GM12878 (cell line): ENCODE results near the gene USP12. TPM values are rescaled to one million over a fixed set of nuclear protein-coding genes. Genes with fewer than 3 reads are reported as not detected.
A peak's percentile ranks its signal among the peaks of the same experiment; 100 is the strongest.

Experiments used
- ATAC-seq: fragments of 200-7000 bp; cut with Tn5 transposase; 3 replicates; pipeline ENCODE4 v1.9.1; 2020; ENCODE audit warnings: mild to moderate bottlenecking, moderate library complexity
- BruUV-seq: library from RNA; stranded (reverse); fragments of 400-500 nt; replicated peaks from 2 replicates; lab custom pipeline; 2021; lab: Mats Ljungman, UMichigan
- CTCF ChIA-PET: fragments of 300-600 bp; sonication (Branson Sonifier 250); formaldehyde crosslinking; extraction: SDS; loops from one replicate; lab custom pipeline; 2021; ENCODE audit warnings: inconsistent platforms; lab: Yijun Ruan, JAX
- POLR2A ChIA-PET: fragments of 350-600 bp; formaldehyde crosslinking; extraction: SDS; loops from one replicate; lab custom pipeline; 2021; ENCODE audit warnings: inconsistent platforms; lab: Charles Lee
- RAD21 ChIA-PET: fragments of 300-600 bp; sonication (Branson Sonifier 250); formaldehyde crosslinking; loops from one replicate; lab custom pipeline; 2023; ENCODE audit warnings: antibody characterized with exemption; ENCODE audit not compliant: unreplicated experiment; lab: Charles Lee
- SMC1A ChIA-PET: fragments of 300-600 bp; sonication (Branson Sonifier 250); formaldehyde crosslinking; loops from one replicate; lab custom pipeline; 2023; ENCODE audit not compliant: unreplicated experiment, uncharacterized antibody; lab: Charles Lee
- DNase-seq: peaks from one replicate; pipeline ENCODE4 v3.0.0-alpha.2; 2011; ENCODE audit warnings: low read depth, low spot score
- FAIRE-seq: peaks from 3 replicates; lab custom pipeline; 2011; peaks lifted over from hg19 to GRCh38; lab: Jason Lieb, UNC
- H2AFZ ChIP-seq: 2 replicates; pipeline ENCODE4 v1.6.0; 2011; ENCODE audit warnings: low read depth, low read length, control low read depth; ENCODE audit not compliant: control insufficient read depth
- H3K27ac ChIP-seq: 2 replicates; pipeline ENCODE4 v1.5.1; 2011; ENCODE audit warnings: control low read depth; ENCODE audit not compliant: control insufficient read depth, insufficient read depth
- H3K27me3 ChIP-seq, 2 experiments: replicated peaks in 1 of 2; 2 replicates each; pipeline versions ENCODE4 v1.6.0 to v1.6.1; 2011; ENCODE audit warnings: low read length in 1 of 2; ENCODE audit not compliant: control insufficient read depth in 2 of 2, insufficient read depth in 2 of 2
- H3K36me3 ChIP-seq, 2 experiments: 2 replicates each; pipeline ENCODE4 v1.5.1; 2011; ENCODE audit warnings: low read length in 1 of 2; ENCODE audit not compliant: control insufficient read depth in 2 of 2, insufficient read depth in 2 of 2
- H3K4me1 ChIP-seq: 2 replicates; pipeline ENCODE4 v1.6.1; 2011; ENCODE audit warnings: mild to moderate bottlenecking, low read length, moderate library complexity, mixed read lengths; ENCODE audit not compliant: control insufficient read depth, insufficient read depth
- H3K4me2 ChIP-seq: 2 replicates; pipeline ENCODE4 v1.6.0; 2011; ENCODE audit warnings: control low read depth; ENCODE audit not compliant: control insufficient read depth, insufficient read depth
- H3K4me3 ChIP-seq: fragments of 200-600 bp; sonication (generic); 2 replicates; pipeline ENCODE4 v1.5.1; 2016
- H3K79me2 ChIP-seq: 2 replicates; pipeline ENCODE4 v1.6.0; 2011; ENCODE audit warnings: low read length; ENCODE audit not compliant: control insufficient read depth, insufficient read depth
- H3K9ac ChIP-seq: 2 replicates; pipeline ENCODE4 v1.8.0; 2011; ENCODE audit warnings: low read length, control low read depth, mixed read lengths; ENCODE audit not compliant: control insufficient read depth, insufficient read depth
- H3K9me3 ChIP-seq: replicated peaks from 3 replicates; pipeline ENCODE4 v1.5.1; 2011; ENCODE audit warnings: mild to moderate bottlenecking, low read length; ENCODE audit not compliant: control insufficient read depth, insufficient read depth
- H4K20me1 ChIP-seq: 2 replicates; pipeline ENCODE4 v1.6.0; 2011; ENCODE audit not compliant: control insufficient read depth, insufficient read depth
- BCL3 ChIP-seq: IDR thresholded peaks from 2 replicates; pipeline ENCODE4 v1.6.1; 2011; ENCODE audit warnings: borderline replicate concordance, low read depth, mild to moderate bottlenecking, moderate library complexity, low read length; ENCODE audit not compliant: insufficient read depth, poor library complexity, severe bottlenecking
- CTCF ChIP-seq, 3 experiments: IDR thresholded peaks in 2 of 3; conservative IDR thresholded peaks in 1 of 3; 2 replicates each; pipeline ENCODE4 v1.5.1; 2011; ENCODE audit warnings: low read depth in 3 of 3, low read length in 3 of 3, mild to moderate bottlenecking in 3 of 3, control low read depth in 2 of 3, moderate library complexity in 2 of 3, inconsistent platforms in 1 of 3, mixed read lengths in 1 of 3; ENCODE audit not compliant: control insufficient read depth in 2 of 3, insufficient read depth in 1 of 3; ENCODE audit errors: extremely low read depth in 1 of 3
- ESRRA ChIP-seq: IDR thresholded peaks from 2 replicates; pipeline ENCODE4 v1.6.1; 2012; ENCODE audit warnings: mild to moderate bottlenecking, low read length, improper control_type of control experiment
- FOXM1 ChIP-seq: IDR thresholded peaks from 2 replicates; pipeline ENCODE4 v1.6.1; 2012; ENCODE audit warnings: low read depth, mild to moderate bottlenecking, inconsistent platforms, low read length, moderate library complexity
- IRF4 ChIP-seq: IDR thresholded peaks from 2 replicates; pipeline ENCODE4 v1.6.1; 2011; ENCODE audit warnings: low read depth, low read length
- MEF2A ChIP-seq: IDR thresholded peaks from 2 replicates; pipeline ENCODE4 v1.6.1; 2011; ENCODE audit warnings: low read depth, mild to moderate bottlenecking, low read length, moderate library complexity; ENCODE audit not compliant: insufficient read depth
- PKNOX1 ChIP-seq: fragments of 450-650 bp; IDR thresholded peaks from 2 replicates; pipeline ENCODE4 v1.6.1; 2016; ENCODE audit warnings: mild to moderate bottlenecking
- ZBED1 ChIP-seq: IDR thresholded peaks from 2 replicates; pipeline ENCODE4 v1.6.1; 2016; ENCODE audit warnings: borderline replicate concordance
- WGBS: methylation state at CpG from one replicate; pipeline ENCODE4 v1.1.6; 2016; ENCODE audit warnings: low lambda C conversion rate; ENCODE audit not compliant: insufficient replicate concordance, insufficient coverage; ENCODE audit errors: missing lambda C conversion rate; 5-methylcytosine and 5-hydroxymethylcytosine counted together
- in situ Hi-C: fragments of 300-500 bp; cut with MboI; formaldehyde crosslinking; loops from 9 replicates; pipeline ENCODE4 v1.14.3; 2018; ENCODE audit warnings: mixed read lengths
- intact Hi-C: fragments of 100-400 bp; cut with micrococcal nuclease; formaldehyde crosslinking; loops from one replicate; pipeline ENCODE4 v1.14.2; 2022; ENCODE audit not compliant: unreplicated experiment
- polyA plus RNA-seq, 11 experiments: library from polyadenylated mRNA; depleted of rRNA in 4 of 11; unstranded in 6 of 11; stranded (reverse) in 5 of 11; fragments of >200 nt; fragmentation: Nextera tagmentation in 4 of 11; fragmentation: Illumina TruSeq in 1 of 11; extraction: Ambion mirVana in 4 of 11; extraction: Trizol in 1 of 11; gene quantifications; 1 replicate in 1 of 11; 2 replicates in 10 of 11; pipeline versions ENCODE4 v1.2.1 to v1.2.3, GENCODE V29; 2011 to 2016; ENCODE audit warnings: inconsistent platforms in 2 of 11, missing spikeins in 2 of 11, low read depth in 1 of 11
- total RNA-seq, 4 experiments: library from RNA; depleted of rRNA in 3 of 4; stranded (reverse); fragments of >200 nt in 3 of 4; fragmentation: Illumina TruSeq in 1 of 4; extraction: Trizol in 1 of 4; gene quantifications; 2 replicates each; pipeline versions ENCODE4 v1.2.1 to v1.2.3, GENCODE V29; 2013 to 2021

The USP12 gene
- total and polyA plus RNA-seq, 10 of the 15 experiments (the other 5 are each of a cell fraction or from before 2014, with no cell fraction given), result 3.5 to 32.2 (median 24.6) TPM

GRCh38 chr13:27120011-27120410 is 51.6 kb downstream of the USP12 start:
- POLR2A ChIA-PET, result interaction anchor here (1.2 kb wide), 2 partner anchors 12 to 48 kb away, joined by 3 read pairs; no protein-coding TSS in a partner anchor

GRCh38 chr13:27118428-27119054 is 53.1 kb downstream of the USP12 start:
- 22% methylated on average over 3 of the region's 3 CpGs for WGBS
- H4K20me1 ChIP-seq, result no peaks in the 10 kb centered on the region
- peak; percentile 65 for ATAC-seq
- no peak overlapping the region; the same call in 1 of the 2 replicates for H3K9ac ChIP-seq
- in situ Hi-C loops (no loop called here), intact Hi-C loops (no loop called here)
- H3K27ac ChIP-seq, result peak overlapping the region; percentile 35; the same call in 1 of the 2 replicates
- peaks cover 49% of the 10 kb centered on the region for H3K79me2 ChIP-seq
- DNase-seq, result no peak
- H3K4me1 ChIP-seq, result peaks cover 19% of the 10 kb centered on the region
- no peak overlapping the region for H3K4me3 ChIP-seq
- FAIRE-seq, result no peak
- ChIA-PET SMC1A (interaction anchor here (0.6 to 3.9 kb wide), 8 partner anchors 10 to 149 kb away, joined by 3 to 17 read pairs (median 3); no protein-coding TSS in a partner anchor), CTCF (interaction anchor here (0.8 kb wide), 1 partner anchor 52 kb away, joined by 3 read pairs; no protein-coding TSS in a partner anchor), RAD21 (interaction anchor here (0.6 to 2.5 kb wide), 3 partner anchors 10 to 108 kb away, joined by 3 to 5 read pairs (median 3); no protein-coding TSS in a partner anchor), POLR2A (interaction anchor here (1.0 kb wide), 1 partner anchor 11 kb away, joined by 3 read pairs; no protein-coding TSS in a partner anchor)
- H3K9me3 ChIP-seq, result peaks cover 13% of the 10 kb centered on the region
- H3K4me2 ChIP-seq, result peak overlapping the region; percentile 75
- H3K36me3 ChIP-seq, result no peaks in the 10 kb centered on the region; a peak in 2 of 4 replicates
- BruUV-seq, result no TSS peak
- no peaks in the 10 kb centered on the region for H3K27me3 ChIP-seq
- H2AFZ ChIP-seq, result no peak overlapping the region
- TF ChIP-seq BCL3 (no peak), CTCF (IDR thresholded peaks at IDR 0.05 in 2 of 3, conservative IDR thresholded peaks at IDR 0.05 in 1 of 3; ENCODE audit: control insufficient read depth in 2 of 3, extremely low read depth in 1 of 3, insufficient read depth in 1 of 3, low read depth in 3 of 3, low read length in 3 of 3) (no peak), FOXM1 (no peak), MEF2A (0 out of 2 replicates have a peak, but pooled peaks have one; percentile 10), ESRRA (no peak), PKNOX1 (no peak), IRF4 (no peak)

More at GRCh38 chr13:27120011-27120410, 51.6 kb downstream of the USP12 start:
- H3K9me3 ChIP-seq, result peaks cover 19% of the 10 kb centered on the region
- ChIA-PET RAD21 (interaction anchor here (1.2 to 2.5 kb wide), 3 partner anchors 9 to 27 kb away, joined by 4 to 5 read pairs (median 4); no protein-coding TSS in a partner anchor), CTCF (no interaction called here), SMC1A (interaction anchor here (1.2 to 3.9 kb wide), 3 partner anchors 11 to 46 kb away, joined by 3 to 17 read pairs (median 3); no protein-coding TSS in a partner anchor)
- peaks cover 12% of the 10 kb centered on the region for H3K4me1 ChIP-seq
- intact Hi-C loops (no loop called here), in situ Hi-C loops (no loop called here)
- ATAC-seq (no peak), FAIRE-seq (no peak), DNase-seq (no peak)
- BruUV-seq, result no TSS peak
- H3K79me2 ChIP-seq, result peaks cover 56% of the 10 kb centered on the region
- no peak overlapping the region for H3K4me2 ChIP-seq
- 97% methylated on average over 3 of the region's 3 CpGs for WGBS
- no peak overlapping the region for H2AFZ ChIP-seq
- TF ChIP-seq ZBED1, result no peak
- no peak overlapping the region for H3K9ac ChIP-seq
- H3K36me3 ChIP-seq, result no peaks in the 10 kb centered on the region; a peak in 2 of 4 replicates
- H4K20me1 ChIP-seq, result no peaks in the 10 kb centered on the region
- H3K27me3 ChIP-seq, result no peaks in the 10 kb centered on the region
- no peak overlapping the region for H3K4me3 ChIP-seq
- no peak overlapping the region for H3K27ac ChIP-seq
